ENCODE measurements around the gene GPR150.

DNA sequence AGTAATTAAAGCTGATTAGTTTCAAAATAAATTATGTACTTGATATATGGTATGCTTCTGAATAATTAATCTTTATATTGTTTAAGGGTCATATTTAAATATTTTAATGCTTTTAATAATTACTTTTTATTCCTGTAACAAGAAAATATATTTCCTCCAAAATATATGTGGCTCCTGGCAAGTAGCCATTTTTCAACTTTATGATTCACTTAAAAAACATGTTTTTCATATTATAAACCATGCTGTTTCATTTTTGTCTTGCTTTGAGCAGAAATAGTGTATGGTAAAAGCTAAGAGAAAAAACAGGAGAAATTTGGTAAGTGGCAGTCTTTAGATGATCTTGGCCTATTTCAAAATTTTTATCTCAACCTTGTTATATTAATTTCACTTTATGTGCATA lies 48.3 kb downstream of the GPR150 start:
- TF ChIP-seq, protein P1, sequence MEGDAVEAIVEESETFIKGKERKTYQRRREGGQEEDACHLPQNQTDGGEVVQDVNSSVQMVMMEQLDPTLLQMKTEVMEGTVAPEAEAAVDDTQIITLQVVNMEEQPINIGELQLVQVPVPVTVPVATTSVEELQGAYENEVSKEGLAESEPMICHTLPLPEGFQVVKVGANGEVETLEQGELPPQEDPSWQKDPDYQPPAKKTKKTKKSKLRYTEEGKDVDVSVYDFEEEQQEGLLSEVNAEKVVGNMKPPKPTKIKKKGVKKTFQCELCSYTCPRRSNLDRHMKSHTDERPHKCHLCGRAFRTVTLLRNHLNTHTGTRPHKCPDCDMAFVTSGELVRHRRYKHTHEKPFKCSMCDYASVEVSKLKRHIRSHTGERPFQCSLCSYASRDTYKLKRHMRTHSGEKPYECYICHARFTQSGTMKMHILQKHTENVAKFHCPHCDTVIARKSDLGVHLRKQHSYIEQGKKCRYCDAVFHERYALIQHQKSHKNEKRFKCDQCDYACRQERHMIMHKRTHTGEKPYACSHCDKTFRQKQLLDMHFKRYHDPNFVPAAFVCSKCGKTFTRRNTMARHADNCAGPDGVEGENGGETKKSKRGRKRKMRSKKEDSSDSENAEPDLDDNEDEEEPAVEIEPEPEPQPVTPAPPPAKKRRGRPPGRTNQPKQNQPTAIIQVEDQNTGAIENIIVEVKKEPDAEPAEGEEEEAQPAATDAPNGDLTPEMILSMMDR (IDR thresholded peaks at IDR 0.05; ENCODE audit: insufficient read depth, low read depth, low read length), result no peak
- no peak for TF ChIP-seq EZH2 (IDR thresholded peaks at IDR 0.05; ENCODE audit: insufficient read depth, low read length)

All from astrocyte (in vitro differentiated cells and primary cell).